Uterus (tissue), 2 donors: ENCODE data around the gene MRM1.

ENCODE experiments used
- POLR2A ChIP-seq, 2 donors: fragments of 450-650 bp; IDR thresholded peaks; one replicate each; pipeline ENCODE4 v1.6.1; 2016; ENCODE audit warnings: antibody characterized with exemption in 2 of 2, mild to moderate bottlenecking in 1 of 2, moderate library complexity in 1 of 2
- TF ChIP-seq, protein P1 (sequence below), 4 experiments: fragments of 200-600 bp in 2 of 4; fragments of 450-650 bp in 2 of 4; sonication (generic) in 2 of 4; IDR thresholded peaks; one replicate each; pipeline ENCODE4 v1.5.1; 2016 to 2019; ENCODE audit warnings: antibody characterized with exemption in 4 of 4, mild to moderate bottlenecking in 2 of 4, moderate library complexity in 1 of 4

- TF ChIP-seq POLR2A (IDR thresholded peaks at IDR 0.05) = no peak
- TF ChIP-seq, protein P1, sequence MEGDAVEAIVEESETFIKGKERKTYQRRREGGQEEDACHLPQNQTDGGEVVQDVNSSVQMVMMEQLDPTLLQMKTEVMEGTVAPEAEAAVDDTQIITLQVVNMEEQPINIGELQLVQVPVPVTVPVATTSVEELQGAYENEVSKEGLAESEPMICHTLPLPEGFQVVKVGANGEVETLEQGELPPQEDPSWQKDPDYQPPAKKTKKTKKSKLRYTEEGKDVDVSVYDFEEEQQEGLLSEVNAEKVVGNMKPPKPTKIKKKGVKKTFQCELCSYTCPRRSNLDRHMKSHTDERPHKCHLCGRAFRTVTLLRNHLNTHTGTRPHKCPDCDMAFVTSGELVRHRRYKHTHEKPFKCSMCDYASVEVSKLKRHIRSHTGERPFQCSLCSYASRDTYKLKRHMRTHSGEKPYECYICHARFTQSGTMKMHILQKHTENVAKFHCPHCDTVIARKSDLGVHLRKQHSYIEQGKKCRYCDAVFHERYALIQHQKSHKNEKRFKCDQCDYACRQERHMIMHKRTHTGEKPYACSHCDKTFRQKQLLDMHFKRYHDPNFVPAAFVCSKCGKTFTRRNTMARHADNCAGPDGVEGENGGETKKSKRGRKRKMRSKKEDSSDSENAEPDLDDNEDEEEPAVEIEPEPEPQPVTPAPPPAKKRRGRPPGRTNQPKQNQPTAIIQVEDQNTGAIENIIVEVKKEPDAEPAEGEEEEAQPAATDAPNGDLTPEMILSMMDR (IDR thresholded peaks at IDR 0.05) = no peak
Measured at GRCh38 chr17:36566081-36566480, 35.3 kb upstream of the MRM1 start.
